DND-41 (cell line): Measurements from ENCODE around the gene BCL2L14.

Experiments
- ATAC-seq: fragments of 200-7000 bp; cut with Tn5 transposase; 3 replicates; pipeline ENCODE4 v1.9.1; 2021; ENCODE audit warnings: low read depth; ENCODE audit not compliant: insufficient read depth
- DNase-seq: peaks from one replicate; pipeline ENCODE4 v3.0.0-alpha.2; 2020
- H2AFZ ChIP-seq: 2 replicates; pipeline ENCODE4 v1.6.0; 2012; ENCODE audit warnings: low read depth, low read length
- H3K27ac ChIP-seq: 2 replicates; pipeline ENCODE4 v1.5.1; 2012; ENCODE audit warnings: low read length, inconsistent platforms
- H3K27me3 ChIP-seq: fragments of 200-600 bp; sonication (generic); 2 replicates; pipeline ENCODE4 v1.6.0; 2012; ENCODE audit warnings: low read length, mild to moderate bottlenecking, inconsistent platforms; ENCODE audit not compliant: insufficient read depth, poor library complexity
- H3K36me3 ChIP-seq: 2 replicates; pipeline ENCODE4 v1.5.1; 2012; ENCODE audit warnings: low read length, inconsistent platforms; ENCODE audit not compliant: insufficient read depth
- H3K4me1 ChIP-seq: 2 replicates; pipeline ENCODE4 v1.5.1; 2012; ENCODE audit warnings: mild to moderate bottlenecking, low read length; ENCODE audit not compliant: insufficient read depth
- H3K4me2 ChIP-seq: 2 replicates; pipeline ENCODE4 v1.6.0; 2012; ENCODE audit warnings: mild to moderate bottlenecking, moderate library complexity, low read length, inconsistent platforms; ENCODE audit not compliant: insufficient read depth
- H3K4me3 ChIP-seq, 2 experiments: fragments of 200-600 bp in 1 of 2; shearing (Covaris generic) in 1 of 2; 2 replicates each; pipeline ENCODE4 v1.5.1; 2012 to 2016; ENCODE audit warnings: inconsistent platforms in 2 of 2, low read length in 2 of 2, mild to moderate bottlenecking in 2 of 2, low read depth in 1 of 2, moderate library complexity in 1 of 2
- H3K79me2 ChIP-seq: 2 replicates; pipeline ENCODE4 v1.6.0; 2012; ENCODE audit warnings: low read length, inconsistent platforms; ENCODE audit not compliant: insufficient read depth
- H3K9ac ChIP-seq: 2 replicates; pipeline ENCODE4 v1.6.0; 2012; ENCODE audit warnings: low read depth, mild to moderate bottlenecking, inconsistent platforms, low read length, moderate library complexity
- H3K9me3 ChIP-seq: 2 replicates; pipeline ENCODE4 v1.5.1; 2012; ENCODE audit warnings: low read length, moderate library complexity, mild to moderate bottlenecking, inconsistent platforms; ENCODE audit not compliant: insufficient read depth, severe bottlenecking
- H4K20me1 ChIP-seq: 2 replicates; pipeline ENCODE4 v1.6.0; 2012; ENCODE audit warnings: low read length; ENCODE audit not compliant: insufficient read depth
- CTCF ChIP-seq: IDR thresholded peaks from 2 replicates; pipeline ENCODE4 v1.5.1; 2012; ENCODE audit warnings: borderline replicate concordance, low read length, moderate library complexity, mild to moderate bottlenecking; ENCODE audit not compliant: poor library complexity, severe bottlenecking; ENCODE audit errors: extremely low read depth
- EZH2 ChIP-seq: IDR thresholded peaks from 3 replicates; pipeline ENCODE4 v1.6.1; 2012; ENCODE audit warnings: borderline replicate concordance, low read depth, mild to moderate bottlenecking, moderate library complexity, low read length, inconsistent platforms; ENCODE audit not compliant: severe bottlenecking

Gene BCL2L14

GRCh38 chr12:12097891-12098690, 27.4 kb downstream of the BCL2L14 start:
- H3K27ac ChIP-seq, result no peak overlapping the region
- no peaks in the 10 kb centered on the region for H3K27me3 ChIP-seq
- DNase-seq (no peak), ATAC-seq (no peak)
- H3K4me2 ChIP-seq, result no peak overlapping the region
- H3K4me1 ChIP-seq, result no peaks in the 10 kb centered on the region
- H3K9me3 ChIP-seq, result no peaks in the 10 kb centered on the region
- no peaks in the 10 kb centered on the region for H3K36me3 ChIP-seq
- no peak overlapping the region for H3K9ac ChIP-seq
- H3K4me3 ChIP-seq, result no peak overlapping the region
- TF ChIP-seq CTCF (no peak), EZH2 (no peak)
- no peak overlapping the region for H2AFZ ChIP-seq
- H3K79me2 ChIP-seq, result no peaks in the 10 kb centered on the region
- no peaks in the 10 kb centered on the region for H4K20me1 ChIP-seq

- no peak overlapping the region for H3K4me3 ChIP-seq
- H3K9ac ChIP-seq, result no peak overlapping the region
- no peaks in the 10 kb centered on the region for H3K79me2 ChIP-seq
- no peaks in the 10 kb centered on the region for H4K20me1 ChIP-seq
- no peaks in the 10 kb centered on the region for H3K9me3 ChIP-seq
- no peak overlapping the region for H3K4me2 ChIP-seq
- ATAC-seq (no peak), DNase-seq (no peak)
- H3K27me3 ChIP-seq, result no peaks in the 10 kb centered on the region
- H3K4me1 ChIP-seq, result no peaks in the 10 kb centered on the region
- no peaks in the 10 kb centered on the region for H3K36me3 ChIP-seq
- TF ChIP-seq EZH2 (no peak), CTCF (no peak)
- no peak overlapping the region for H3K27ac ChIP-seq
- H2AFZ ChIP-seq, result no peak overlapping the region
Observed at GRCh38 chr12:12098691-12099015, 27.9 kb downstream of the BCL2L14 start.

GRCh38 chr12:12099102-12099501, 28.4 kb downstream of the BCL2L14 start:
- DNase-seq (no peak), ATAC-seq (no peak)
- no peak overlapping the region for H3K27ac ChIP-seq

More at GRCh38 chr12:12099102-12099501, 28.4 kb downstream of the BCL2L14 start:
- Histone ChIP-seq H4K20me1 (no peaks in the 10 kb centered on the region), H3K36me3 (no peaks in the 10 kb centered on the region), H3K27me3 (no peaks in the 10 kb centered on the region), H3K79me2 (no peaks in the 10 kb centered on the region), H3K9me3 (no peaks in the 10 kb centered on the region), H3K9ac (no peak overlapping the region), H3K4me2 (no peak overlapping the region), H3K4me1 (no peaks in the 10 kb centered on the region), H3K4me3 (no peak overlapping the region), H2AFZ (no peak overlapping the region)
- TF ChIP-seq CTCF (no peak), EZH2 (no peak)
